HG02642 (cell line): ENCODE results near the gene NUMBL.

Experiments used
- ATAC-seq: cut with Tn5 transposase; IDR thresholded peaks from one replicate; pipeline ENCODE4 v1.9.1; 2021; ENCODE audit warnings: mild to moderate bottlenecking; ENCODE audit not compliant: unreplicated experiment, poor library complexity

The NUMBL gene

GRCh38 chr19:40716482-40717324 is 26.3 kb upstream of the NUMBL start, which contains the start of the genes COQ8B and ITPKC:
TSS of gene COQ8B (minus strand) at chr19:40716886. CDS start at chr19:40714632, 2,254 bp downstream.
TSS of gene ITPKC (plus strand) at chr19:40717112. CDS start at chr19:40717136, 24 bp downstream.
- peak; percentile 79 for ATAC-seq

GRCh38 chr19:40716031-40716481 is 25.6 kb upstream of the NUMBL start:
- no peak for ATAC-seq

- ATAC-seq = peak; percentile 59
Measured at GRCh38 chr19:40714441-40715299, 24.2 kb upstream of the NUMBL start.

- ATAC-seq = no peak
Measured at GRCh38 chr19:40713939-40714338, 23.5 kb upstream of the NUMBL start.

- ATAC-seq = no peak
Measured at GRCh38 chr19:40709817-40710216, 19.4 kb upstream of the NUMBL start.

GRCh38 chr19:40707615-40708014 is 17.2 kb upstream of the NUMBL start:
- no peak for ATAC-seq

GRCh38 chr19:40705950-40706619 is 15.6 kb upstream of the NUMBL start:
- no peak for ATAC-seq

- ATAC-seq = no peak
Measured at GRCh38 chr19:40705362-40705651, 14.9 kb upstream of the NUMBL start.

- no peak for ATAC-seq
Measured at GRCh38 chr19:40704491-40705361, 14.3 kb upstream of the NUMBL start.

GRCh38 chr19:40703029-40703755 is 12.7 kb upstream of the NUMBL start:
- no peak for ATAC-seq

- ATAC-seq = no peak
Measured at GRCh38 chr19:40702337-40703012, 12.0 kb upstream of the NUMBL start.

- ATAC-seq = no peak
Measured at GRCh38 chr19:40701758-40702157, 11.3 kb upstream of the NUMBL start.

- no peak for ATAC-seq
Measured at GRCh38 chr19:40700083-40700482, 9.6 kb upstream of the NUMBL start.

GRCh38 chr19:40697007-40697406 is 6.6 kb upstream of the NUMBL start:
- no peak for ATAC-seq

- no peak for ATAC-seq
Measured at GRCh38 chr19:40695881-40696280, 5.4 kb upstream of the NUMBL start.

GRCh38 chr19:40693896-40694295 is 3.4 kb upstream of the NUMBL start:
- no peak for ATAC-seq

- ATAC-seq = no peak
Measured at GRCh38 chr19:40693150-40693788, 2.8 kb upstream of the NUMBL start.

- no peak for ATAC-seq
Measured at GRCh38 chr19:40692212-40692551, 1.7 kb upstream of the NUMBL start.
